GM23338 (cell line): ENCODE data around the gene LBHD1. TPM values are rescaled to one million over a fixed set of nuclear protein-coding genes. Genes with fewer than 3 reads are reported as not detected.

ENCODE experiments used
- ATAC-seq: fragments of 200-7000 bp; cut with Tn5 transposase; 3 replicates; pipeline ENCODE4 v1.9.1; 2020
- DNase-seq: peaks from one replicate; pipeline ENCODE4 v3.0.0-alpha.2; 2015; ENCODE audit warnings: low spot score
- H2AFZ ChIP-seq: fragments of 200-600 bp; sonication (generic); 2 replicates; pipeline ENCODE4 v1.8.0; 2016; ENCODE audit warnings: antibody characterized with exemption, mild to moderate bottlenecking, moderate library complexity
- H3F3A ChIP-seq: fragments of 200-600 bp; sonication (generic); replicated peaks from 2 replicates; pipeline ENCODE4 v1.8.0; 2017; ENCODE audit warnings: antibody characterized with exemption, mixed run types, low read depth
- H3K27ac ChIP-seq: fragments of 200-600 bp; sonication (generic); 2 replicates; pipeline ENCODE4 v1.6.1; 2016; ENCODE audit warnings: low read depth
- H3K27me3 ChIP-seq: fragments of 200-600 bp; sonication (generic); 2 replicates; pipeline ENCODE4 v1.8.0; 2016; ENCODE audit warnings: mild to moderate bottlenecking, mixed run types, moderate library complexity; ENCODE audit not compliant: insufficient read depth
- H3K36me3 ChIP-seq: fragments of 200-600 bp; sonication (generic); 2 replicates; pipeline ENCODE4 v1.8.0; 2016; ENCODE audit warnings: mild to moderate bottlenecking; ENCODE audit not compliant: insufficient read depth
- H3K4me1 ChIP-seq: fragments of 200-600 bp; sonication (generic); 2 replicates; pipeline ENCODE4 v1.8.0; 2016; ENCODE audit warnings: mild to moderate bottlenecking, moderate library complexity; ENCODE audit not compliant: insufficient read depth
- H3K4me2 ChIP-seq: fragments of 200-600 bp; sonication (generic); 2 replicates; pipeline ENCODE4 v1.7.1; 2017; ENCODE audit warnings: mixed run types
- H3K4me3 ChIP-seq: fragments of 200-600 bp; sonication (generic); 2 replicates; pipeline ENCODE4 v1.6.1; 2016; ENCODE audit warnings: mixed run types
- H3K79me2 ChIP-seq: fragments of 200-600 bp; sonication (generic); replicated peaks from 2 replicates; pipeline ENCODE4 v1.8.0; 2017; ENCODE audit warnings: mild to moderate bottlenecking; ENCODE audit not compliant: insufficient read depth
- H3K9me2 ChIP-seq: fragments of 200-600 bp; sonication (generic); 2 replicates; pipeline ENCODE4 v1.8.0; 2017; ENCODE audit not compliant: insufficient read depth
- H4K20me1 ChIP-seq: fragments of 200-600 bp; sonication (generic); replicated peaks from 2 replicates; pipeline ENCODE4 v1.8.0; 2017; ENCODE audit warnings: mild to moderate bottlenecking; ENCODE audit not compliant: insufficient read depth
- H3K27ac Mint-ChIP-seq: 2 replicates; pipeline ENCODE4 v1.8.0; 2020; ENCODE audit warnings: inconsistent platforms, mild to moderate bottlenecking, moderate library complexity, mixed read lengths
- H3K27me3 Mint-ChIP-seq: 3 replicates; pipeline ENCODE4 v1.8.0; 2022; ENCODE audit warnings: low read depth, mild to moderate bottlenecking, moderate library complexity, mixed read lengths, inconsistent platforms; ENCODE audit not compliant: insufficient read depth, poor library complexity
- H3K36me3 Mint-ChIP-seq: 3 replicates; pipeline ENCODE4 v1.8.0; 2021; ENCODE audit warnings: low read depth, mild to moderate bottlenecking, inconsistent platforms, moderate library complexity, mixed read lengths
- H3K4me1 Mint-ChIP-seq: 3 replicates; pipeline ENCODE4 v1.8.0; 2020; ENCODE audit warnings: mild to moderate bottlenecking, inconsistent platforms, mixed read lengths
- H3K4me3 Mint-ChIP-seq: 3 replicates; pipeline ENCODE4 v1.8.0; 2021; ENCODE audit warnings: moderate library complexity, mild to moderate bottlenecking, inconsistent platforms, mixed read lengths
- H3K9me3 Mint-ChIP-seq: 3 replicates; pipeline ENCODE4 v1.8.0; 2020; ENCODE audit warnings: moderate library complexity, mild to moderate bottlenecking, inconsistent platforms, mixed read lengths
- CREB1 ChIP-seq: fragments of 250-450 bp; sonication (Bioruptor Pico); IDR thresholded peaks from 2 replicates; pipeline ENCODE4 v1.5.0; 2020; ENCODE audit warnings: low read depth, mild to moderate bottlenecking, moderate library complexity
- ETS1 ChIP-seq: IDR thresholded peaks from 2 replicates; pipeline ENCODE4 v1.6.1; 2016; ENCODE audit warnings: antibody characterized with exemption
- EZH2 ChIP-seq: fragments of 200-600 bp; sonication (generic); IDR thresholded peaks from one replicate; pipeline ENCODE4 v1.8.0; 2017; ENCODE audit warnings: antibody characterized with exemption, mild to moderate bottlenecking, low read depth; ENCODE audit not compliant: unreplicated experiment
- EZH2phosphoT487 ChIP-seq: fragments of 200-600 bp; sonication (generic); IDR thresholded peaks from one replicate; pipeline ENCODE4 v1.8.1; 2018; ENCODE audit warnings: antibody characterized with exemption; ENCODE audit not compliant: unreplicated experiment
- JUNB ChIP-seq: IDR thresholded peaks from one replicate; pipeline ENCODE4 v1.6.1; 2016; ENCODE audit warnings: antibody characterized with exemption; ENCODE audit not compliant: unreplicated experiment
- NANOG ChIP-seq: IDR thresholded peaks from 2 replicates; pipeline ENCODE4 v1.6.1; 2016; ENCODE audit warnings: antibody characterized with exemption, borderline replicate concordance
- POLR2AphosphoS5 ChIP-seq: IDR thresholded peaks from 2 replicates; pipeline ENCODE4 v1.6.1; 2016; ENCODE audit warnings: antibody characterized with exemption, low read depth
- STAT1 ChIP-seq: IDR thresholded peaks from one replicate; pipeline ENCODE4 v1.6.1; 2016; ENCODE audit warnings: antibody characterized with exemption; ENCODE audit not compliant: unreplicated experiment
- ZNF114 ChIP-seq: fragments of 250-450 bp; sonication (Bioruptor Pico); IDR thresholded peaks from 2 replicates; pipeline ENCODE4 v1.5.0; 2020; ENCODE audit warnings: mild to moderate bottlenecking, moderate library complexity
- ZNF331 ChIP-seq: fragments of 250-450 bp; sonication (Bioruptor Pico); IDR thresholded peaks from 2 replicates; pipeline ENCODE4 v1.5.0; 2020; ENCODE audit warnings: low read depth, mild to moderate bottlenecking, moderate library complexity
- polyA plus RNA-seq: library from polyadenylated mRNA; unstranded; fragments of >200 nt; fragmentation: Nextera tagmentation; extraction: Ambion mirVana; gene quantifications from 2 replicates; pipeline ENCODE4 v1.2.1, GENCODE V29; 2016
- total RNA-seq: library from RNA; depleted of rRNA; stranded (reverse); fragments of >200 nt; shearing (Covaris generic); gene quantifications from 2 replicates; pipeline ENCODE4 v1.2.3, GENCODE V29; 2014
- TF ChIP-seq, protein P1 (sequence below), 2 experiments: fragments of 200-600 bp in 1 of 2; sonication (generic) in 1 of 2; conservative IDR thresholded peaks; 2 replicates each; pipeline versions ENCODE4 v1.5.1 to v1.6.1; 2016 to 2017; ENCODE audit warnings: antibody characterized with exemption in 2 of 2, low read depth in 2 of 2, mild to moderate bottlenecking in 2 of 2, moderate library complexity in 1 of 2
- TF ChIP-seq, protein P2 (sequence below): fragments of 250-450 bp; sonication (Bioruptor Pico); IDR thresholded peaks from 2 replicates; pipeline ENCODE4 v1.5.0; 2020; ENCODE audit warnings: mild to moderate bottlenecking, moderate library complexity
- TF ChIP-seq, protein P3 (sequence below): IDR thresholded peaks from one replicate; pipeline ENCODE4 v1.6.1; 2018; ENCODE audit warnings: antibody characterized with exemption; ENCODE audit not compliant: unreplicated experiment

The LBHD1 gene
- total and polyA plus RNA-seq, 2 experiments from 2014 or later = 2.8 to 2.9 TPM

DNA sequence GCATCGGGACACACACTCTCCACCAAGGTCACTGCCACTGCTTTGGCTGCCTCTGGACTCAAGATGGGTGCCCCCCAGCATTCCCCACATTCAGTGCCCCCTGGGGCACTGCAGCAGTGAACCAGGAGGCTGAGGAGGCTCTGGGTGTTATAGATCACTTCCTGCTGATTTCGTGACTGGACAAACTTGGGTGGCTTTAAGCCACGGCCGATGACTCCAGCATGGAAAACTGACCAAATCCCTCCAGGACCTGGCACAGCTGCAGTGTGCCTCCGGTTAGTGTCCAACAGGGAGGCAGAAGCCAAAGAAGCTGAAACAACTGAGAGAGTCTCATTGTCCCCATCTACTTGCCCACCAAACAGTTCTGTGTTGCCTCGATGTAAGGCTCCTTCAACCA lies 24.5 kb downstream of the LBHD1 start:
- Mint-ChIP-seq H3K4me3 (no peak overlapping the region; the same call in 2 of the 3 replicates), H3K4me1 (peaks cover 16% of the 10 kb centered on the region), H3K27ac (no peak overlapping the region), H3K9me3 (peaks cover 2% of the 10 kb centered on the region; the same call in 1 of the 3 replicates), H3K36me3 (peaks cover 38% of the 10 kb centered on the region), H3K27me3 (peaks cover 10% of the 10 kb centered on the region)
- TF ChIP-seq STAT1 (no peak), CREB1 (CRISPR knock-in tag) (no peak), NANOG (no peak), ZNF331 (CRISPR knock-in tag) (no peak), POLR2AphosphoS5 (no peak), JUNB (no peak), ETS1 (no peak), ZNF114 (CRISPR knock-in tag) (no peak), EZH2 (no peak), EZH2phosphoT487 (no peak)
- TF ChIP-seq, protein P1, sequence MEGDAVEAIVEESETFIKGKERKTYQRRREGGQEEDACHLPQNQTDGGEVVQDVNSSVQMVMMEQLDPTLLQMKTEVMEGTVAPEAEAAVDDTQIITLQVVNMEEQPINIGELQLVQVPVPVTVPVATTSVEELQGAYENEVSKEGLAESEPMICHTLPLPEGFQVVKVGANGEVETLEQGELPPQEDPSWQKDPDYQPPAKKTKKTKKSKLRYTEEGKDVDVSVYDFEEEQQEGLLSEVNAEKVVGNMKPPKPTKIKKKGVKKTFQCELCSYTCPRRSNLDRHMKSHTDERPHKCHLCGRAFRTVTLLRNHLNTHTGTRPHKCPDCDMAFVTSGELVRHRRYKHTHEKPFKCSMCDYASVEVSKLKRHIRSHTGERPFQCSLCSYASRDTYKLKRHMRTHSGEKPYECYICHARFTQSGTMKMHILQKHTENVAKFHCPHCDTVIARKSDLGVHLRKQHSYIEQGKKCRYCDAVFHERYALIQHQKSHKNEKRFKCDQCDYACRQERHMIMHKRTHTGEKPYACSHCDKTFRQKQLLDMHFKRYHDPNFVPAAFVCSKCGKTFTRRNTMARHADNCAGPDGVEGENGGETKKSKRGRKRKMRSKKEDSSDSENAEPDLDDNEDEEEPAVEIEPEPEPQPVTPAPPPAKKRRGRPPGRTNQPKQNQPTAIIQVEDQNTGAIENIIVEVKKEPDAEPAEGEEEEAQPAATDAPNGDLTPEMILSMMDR (conservative IDR thresholded peaks at IDR 0.05; ENCODE audit: low read depth in 2 of 2) = no peak
- TF ChIP-seq, protein P2, sequence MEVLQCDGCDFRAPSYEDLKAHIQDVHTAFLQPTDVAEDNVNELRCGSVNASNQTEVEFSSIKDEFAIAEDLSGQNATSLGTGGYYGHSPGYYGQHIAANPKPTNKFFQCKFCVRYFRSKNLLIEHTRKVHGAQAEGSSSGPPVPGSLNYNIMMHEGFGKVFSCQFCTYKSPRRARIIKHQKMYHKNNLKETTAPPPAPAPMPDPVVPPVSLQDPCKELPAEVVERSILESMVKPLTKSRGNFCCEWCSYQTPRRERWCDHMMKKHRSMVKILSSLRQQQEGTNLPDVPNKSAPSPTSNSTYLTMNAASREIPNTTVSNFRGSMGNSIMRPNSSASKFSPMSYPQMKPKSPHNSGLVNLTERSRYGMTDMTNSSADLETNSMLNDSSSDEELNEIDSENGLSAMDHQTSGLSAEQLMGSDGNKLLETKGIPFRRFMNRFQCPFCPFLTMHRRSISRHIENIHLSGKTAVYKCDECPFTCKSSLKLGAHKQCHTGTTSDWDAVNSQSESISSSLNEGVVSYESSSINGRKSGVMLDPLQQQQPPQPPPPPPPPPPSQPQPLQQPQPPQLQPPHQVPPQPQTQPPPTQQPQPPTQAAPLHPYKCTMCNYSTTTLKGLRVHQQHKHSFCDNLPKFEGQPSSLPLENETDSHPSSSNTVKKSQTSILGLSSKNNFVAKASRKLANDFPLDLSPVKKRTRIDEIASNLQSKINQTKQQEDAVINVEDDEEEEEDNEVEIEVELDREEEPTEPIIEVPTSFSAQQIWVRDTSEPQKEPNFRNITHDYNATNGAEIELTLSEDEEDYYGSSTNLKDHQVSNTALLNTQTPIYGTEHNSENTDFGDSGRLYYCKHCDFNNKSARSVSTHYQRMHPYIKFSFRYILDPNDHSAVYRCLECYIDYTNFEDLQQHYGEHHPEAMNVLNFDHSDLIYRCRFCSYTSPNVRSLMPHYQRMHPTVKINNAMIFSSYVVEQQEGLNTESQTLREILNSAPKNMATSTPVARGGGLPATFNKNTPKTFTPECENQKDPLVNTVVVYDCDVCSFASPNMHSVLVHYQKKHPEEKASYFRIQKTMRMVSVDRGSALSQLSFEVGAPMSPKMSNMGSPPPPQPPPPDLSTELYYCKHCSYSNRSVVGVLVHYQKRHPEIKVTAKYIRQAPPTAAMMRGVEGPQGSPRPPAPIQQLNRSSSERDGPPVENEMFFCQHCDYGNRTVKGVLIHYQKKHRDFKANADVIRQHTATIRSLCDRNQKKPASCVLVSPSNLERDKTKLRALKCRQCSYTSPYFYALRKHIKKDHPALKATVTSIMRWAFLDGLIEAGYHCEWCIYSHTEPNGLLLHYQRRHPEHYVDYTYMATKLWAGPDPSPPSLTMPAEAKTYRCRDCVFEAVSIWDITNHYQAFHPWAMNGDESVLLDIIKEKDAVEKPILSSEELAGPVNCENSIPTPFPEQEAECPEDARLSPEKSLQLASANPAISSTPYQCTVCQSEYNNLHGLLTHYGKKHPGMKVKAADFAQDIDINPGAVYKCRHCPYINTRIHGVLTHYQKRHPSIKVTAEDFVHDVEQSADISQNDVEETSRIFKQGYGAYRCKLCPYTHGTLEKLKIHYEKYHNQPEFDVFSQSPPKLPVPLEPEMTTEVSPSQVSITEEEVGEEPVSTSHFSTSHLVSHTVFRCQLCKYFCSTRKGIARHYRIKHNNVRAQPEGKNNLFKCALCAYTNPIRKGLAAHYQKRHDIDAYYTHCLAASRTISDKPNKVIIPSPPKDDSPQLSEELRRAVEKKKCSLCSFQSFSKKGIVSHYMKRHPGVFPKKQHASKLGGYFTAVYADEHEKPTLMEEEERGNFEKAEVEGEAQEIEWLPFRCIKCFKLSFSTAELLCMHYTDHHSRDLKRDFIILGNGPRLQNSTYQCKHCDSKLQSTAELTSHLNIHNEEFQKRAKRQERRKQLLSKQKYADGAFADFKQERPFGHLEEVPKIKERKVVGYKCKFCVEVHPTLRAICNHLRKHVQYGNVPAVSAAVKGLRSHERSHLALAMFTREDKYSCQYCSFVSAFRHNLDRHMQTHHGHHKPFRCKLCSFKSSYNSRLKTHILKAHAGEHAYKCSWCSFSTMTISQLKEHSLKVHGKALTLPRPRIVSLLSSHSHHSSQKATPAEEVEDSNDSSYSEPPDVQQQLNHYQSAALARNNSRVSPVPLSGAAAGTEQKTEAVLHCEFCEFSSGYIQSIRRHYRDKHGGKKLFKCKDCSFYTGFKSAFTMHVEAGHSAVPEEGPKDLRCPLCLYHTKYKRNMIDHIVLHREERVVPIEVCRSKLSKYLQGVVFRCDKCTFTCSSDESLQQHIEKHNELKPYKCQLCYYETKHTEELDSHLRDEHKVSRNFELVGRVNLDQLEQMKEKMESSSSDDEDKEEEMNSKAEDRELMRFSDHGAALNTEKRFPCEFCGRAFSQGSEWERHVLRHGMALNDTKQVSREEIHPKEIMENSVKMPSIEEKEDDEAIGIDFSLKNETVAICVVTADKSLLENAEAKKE = no peak
- TF ChIP-seq, protein P3, sequence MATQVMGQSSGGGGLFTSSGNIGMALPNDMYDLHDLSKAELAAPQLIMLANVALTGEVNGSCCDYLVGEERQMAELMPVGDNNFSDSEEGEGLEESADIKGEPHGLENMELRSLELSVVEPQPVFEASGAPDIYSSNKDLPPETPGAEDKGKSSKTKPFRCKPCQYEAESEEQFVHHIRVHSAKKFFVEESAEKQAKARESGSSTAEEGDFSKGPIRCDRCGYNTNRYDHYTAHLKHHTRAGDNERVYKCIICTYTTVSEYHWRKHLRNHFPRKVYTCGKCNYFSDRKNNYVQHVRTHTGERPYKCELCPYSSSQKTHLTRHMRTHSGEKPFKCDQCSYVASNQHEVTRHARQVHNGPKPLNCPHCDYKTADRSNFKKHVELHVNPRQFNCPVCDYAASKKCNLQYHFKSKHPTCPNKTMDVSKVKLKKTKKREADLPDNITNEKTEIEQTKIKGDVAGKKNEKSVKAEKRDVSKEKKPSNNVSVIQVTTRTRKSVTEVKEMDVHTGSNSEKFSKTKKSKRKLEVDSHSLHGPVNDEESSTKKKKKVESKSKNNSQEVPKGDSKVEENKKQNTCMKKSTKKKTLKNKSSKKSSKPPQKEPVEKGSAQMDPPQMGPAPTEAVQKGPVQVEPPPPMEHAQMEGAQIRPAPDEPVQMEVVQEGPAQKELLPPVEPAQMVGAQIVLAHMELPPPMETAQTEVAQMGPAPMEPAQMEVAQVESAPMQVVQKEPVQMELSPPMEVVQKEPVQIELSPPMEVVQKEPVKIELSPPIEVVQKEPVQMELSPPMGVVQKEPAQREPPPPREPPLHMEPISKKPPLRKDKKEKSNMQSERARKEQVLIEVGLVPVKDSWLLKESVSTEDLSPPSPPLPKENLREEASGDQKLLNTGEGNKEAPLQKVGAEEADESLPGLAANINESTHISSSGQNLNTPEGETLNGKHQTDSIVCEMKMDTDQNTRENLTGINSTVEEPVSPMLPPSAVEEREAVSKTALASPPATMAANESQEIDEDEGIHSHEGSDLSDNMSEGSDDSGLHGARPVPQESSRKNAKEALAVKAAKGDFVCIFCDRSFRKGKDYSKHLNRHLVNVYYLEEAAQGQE = no peak
- peaks cover 7% of the 10 kb centered on the region; the same call in 1 of the 2 replicates for H3K4me1 ChIP-seq
- H3K27ac ChIP-seq = no peak overlapping the region
- H3K4me3 ChIP-seq = no peak overlapping the region
- peaks cover 10% of the 10 kb centered on the region; the same call in 1 of the 2 replicates for H3K36me3 ChIP-seq
- peaks cover 55% of the 10 kb centered on the region for H3K79me2 ChIP-seq
- no peaks in the 10 kb centered on the region for H3K27me3 ChIP-seq
- H3F3A ChIP-seq = peaks cover 20% of the 10 kb centered on the region; the same call in 1 of the 2 replicates
- H3K4me2 ChIP-seq = no peak overlapping the region
- ATAC-seq (no peak), DNase-seq (no peak)
- no peak overlapping the region for H2AFZ ChIP-seq
- peaks cover 19% of the 10 kb centered on the region for H4K20me1 ChIP-seq
- no peaks in the 10 kb centered on the region for H3K9me2 ChIP-seq
